Endothelial cell of umbilical vein (primary cell): Measurements from ENCODE around the gene MEF2D. TPM values are rescaled to one million over a fixed set of nuclear protein-coding genes. Genes with fewer than 3 reads are reported as not detected.

Source experiments
- BruUV-seq: library from RNA; stranded (reverse); fragments of 400-500 nt; replicated peaks from 2 replicates; lab custom pipeline; 2021; lab: Mats Ljungman, UMichigan
- CTCF ChIA-PET: fragments of 300-600, 350-600 bp; sonication (Branson Sonifier 250); formaldehyde crosslinking; loops from one replicate; lab custom pipeline; 2021; ENCODE audit warnings: antibody characterized with exemption, inconsistent platforms; lab: Charles Lee
- POLR2A ChIA-PET: fragments of 300-600, 350-600 bp; sonication (Branson Sonifier 250); formaldehyde crosslinking; loops from one replicate; lab custom pipeline; 2021; ENCODE audit warnings: antibody characterized with exemption, inconsistent platforms; lab: Charles Lee
- DNase-seq: peaks from one replicate; pipeline ENCODE4 v3.0.0-alpha.2; 2011; ENCODE audit warnings: low read depth, low spot score
- FAIRE-seq: peaks from 2 replicates; lab custom pipeline; 2011; peaks lifted over from hg19 to GRCh38; lab: Jason Lieb, UNC
- H2AFZ ChIP-seq: 2 replicates; pipeline ENCODE4 v1.6.0; 2012; ENCODE audit warnings: low read depth, low read length, control low read depth, inconsistent platforms
- H3K27ac ChIP-seq: 2 replicates; pipeline ENCODE4 v1.5.1; 2011; ENCODE audit warnings: low read depth, mild to moderate bottlenecking, control low read depth, low read length, moderate library complexity; ENCODE audit not compliant: insufficient read depth
- H3K27me3 ChIP-seq, 2 experiments: 2 replicates each; pipeline versions ENCODE4 v1.6.0 to v1.6.1; 2011; ENCODE audit warnings: low read length in 2 of 2, mixed read lengths in 1 of 2; ENCODE audit not compliant: control insufficient read depth in 2 of 2, insufficient read depth in 2 of 2
- H3K36me3 ChIP-seq, 2 experiments: 2 replicates in 1 of 2; 3 replicates in 1 of 2; pipeline ENCODE4 v1.5.1; 2011; ENCODE audit warnings: low read length in 2 of 2, mild to moderate bottlenecking in 1 of 2, moderate library complexity in 1 of 2; ENCODE audit not compliant: control insufficient read depth in 2 of 2, insufficient read depth in 2 of 2; ENCODE audit errors: extremely low read depth in 1 of 2
- H3K4me1 ChIP-seq: 3 replicates; pipeline ENCODE4 v1.5.1; 2011; ENCODE audit warnings: mild to moderate bottlenecking, low read length; ENCODE audit not compliant: control insufficient read depth, insufficient read depth; ENCODE audit errors: extremely low read depth
- H3K4me2 ChIP-seq: 2 replicates; pipeline ENCODE4 v1.6.1; 2011; ENCODE audit warnings: low read length, control low read depth, mixed read lengths; ENCODE audit not compliant: insufficient read depth
- H3K4me3 ChIP-seq, 3 experiments: fragments of 200-600 bp in 1 of 3; sonication (generic), shearing (Covaris generic) in 1 of 3; replicated peaks in 1 of 3; 2 replicates each; pipeline ENCODE4 v1.5.1; 2011 to 2016; ENCODE audit warnings: control low read depth in 3 of 3, low read length in 3 of 3, mild to moderate bottlenecking in 2 of 3, inconsistent platforms in 1 of 3, low read depth in 1 of 3, moderate library complexity in 1 of 3; ENCODE audit not compliant: insufficient read depth in 1 of 3
- H3K79me2 ChIP-seq: 2 replicates; pipeline ENCODE4 v1.6.0; 2012; ENCODE audit warnings: low read length, inconsistent platforms; ENCODE audit not compliant: control insufficient read depth, insufficient read depth
- H3K9ac ChIP-seq: replicated peaks from 2 replicates; pipeline ENCODE3; 2011; ENCODE audit warnings: low read length, control low read depth; ENCODE audit not compliant: insufficient read depth; ENCODE audit errors: extremely low read depth
- H3K9me1 ChIP-seq: replicated peaks from 3 replicates; pipeline ENCODE4 v1.6.0; 2011; ENCODE audit warnings: mild to moderate bottlenecking, low read length; ENCODE audit not compliant: control insufficient read depth, insufficient read depth; ENCODE audit errors: extremely low read depth
- H3K9me3 ChIP-seq: replicated peaks from 2 replicates; pipeline ENCODE4 v1.5.1; 2012; ENCODE audit warnings: low read length, inconsistent platforms; ENCODE audit not compliant: control insufficient read depth, insufficient read depth
- H4K20me1 ChIP-seq: replicated peaks from 2 replicates; pipeline ENCODE3; 2011; ENCODE audit warnings: mild to moderate bottlenecking, low read length; ENCODE audit not compliant: control insufficient read depth, insufficient read depth; ENCODE audit errors: extremely low read depth
- CTCF ChIP-seq, 2 donors: IDR thresholded peaks; 1 replicate in 1 of 2; 2 replicates in 1 of 2; pipeline ENCODE4 v1.5.1; 2011; ENCODE audit warnings: low read length in 2 of 2, mild to moderate bottlenecking in 2 of 2, moderate library complexity in 2 of 2, control low read depth in 1 of 2, inconsistent platforms in 1 of 2, low read depth in 1 of 2; ENCODE audit not compliant: insufficient read depth in 1 of 2; ENCODE audit errors: extremely low read depth in 1 of 2
- GATA2 ChIP-seq: IDR thresholded peaks from 2 replicates; pipeline ENCODE4 v1.7.0; 2011; ENCODE audit warnings: low read depth, mild to moderate bottlenecking, moderate library complexity, mixed read lengths, low read length; ENCODE audit not compliant: insufficient read length, insufficient read depth
- JUN ChIP-seq: IDR thresholded peaks from 2 replicates; pipeline ENCODE4 v1.6.1; 2011; ENCODE audit warnings: borderline replicate concordance, low read depth; ENCODE audit not compliant: insufficient read length, insufficient read depth
- MAX ChIP-seq: IDR thresholded peaks from 2 replicates; pipeline ENCODE4 v1.6.1; 2011; ENCODE audit not compliant: insufficient read depth, insufficient read length
- MYC ChIP-seq: IDR thresholded peaks from one replicate; pipeline ENCODE4 v1.6.1; 2011; ENCODE audit warnings: mild to moderate bottlenecking, low read depth, low read length
- POLR2A ChIP-seq: IDR thresholded peaks from 2 replicates; pipeline ENCODE4 v1.6.1; 2012; ENCODE audit warnings: low read depth, mild to moderate bottlenecking, control low read depth, low read length
- POLR2AphosphoS5 ChIP-seq: IDR thresholded peaks from 2 replicates; pipeline ENCODE4 v1.6.1; 2012; ENCODE audit warnings: low read depth, mild to moderate bottlenecking, control low read depth, low read length, moderate library complexity; ENCODE audit not compliant: insufficient read depth
- dilution Hi-C: fragments of 300-500 bp; cut with MboI; formaldehyde crosslinking; loops from one replicate; pipeline ENCODE4 v1.15.0; 2019; ENCODE audit warnings: low sequenced_read_pairs; ENCODE audit not compliant: extremely low pct_ligation_motif_present
- intact Hi-C: fragments of 100-400 bp; cut with micrococcal nuclease; formaldehyde crosslinking; loops from one replicate; pipeline ENCODE4 v1.10.0; 2022
- polyA plus RNA-seq, 4 experiments: library from polyadenylated mRNA; depleted of rRNA in 3 of 4; stranded (reverse) in 3 of 4; unstranded in 1 of 4; fragments of >200 nt; gene quantifications; 2 replicates each; pipeline versions ENCODE4 v1.2.1 to v1.2.3, GENCODE V29; 2011 to 2012; ENCODE audit warnings: missing spikeins in 1 of 4
- total RNA-seq: library from RNA; stranded (reverse); gene quantifications from 2 replicates; pipeline ENCODE4 v1.2.3, GENCODE V29; 2021

MEF2D gene
- total and polyA plus RNA-seq, 2 donors (not counting 3 experiments of a cell fraction or from before 2014, with no cell fraction given), result 45.4 to 52.2 TPM

GRCh38 chr1:156456625-156457465 is 43.7 kb downstream of the MEF2D start:
- TF ChIP-seq POLR2AphosphoS5, result peak; percentile 86
- TF ChIP-seq JUN, result no peak
- peak; percentile 34 for TF ChIP-seq MYC
- TF ChIP-seq POLR2A, result peak; percentile 80
- TF ChIP-seq GATA2, result no peak
- TF ChIP-seq CTCF (IDR thresholded peaks at IDR 0.05; ENCODE audit: extremely low read depth in 1 of 2, insufficient read depth in 1 of 2, low read depth in 1 of 2, low read length in 2 of 2), result no peak
- peak; percentile 97 for TF ChIP-seq MAX
- H3K4me3 ChIP-seq, result peak overlapping the region; percentile 11 to 73 (median 31)
- H2AFZ ChIP-seq, result peak overlapping the region; percentile 85
- peak; percentile 99 for FAIRE-seq
- H3K79me2 ChIP-seq, result no peaks in the 10 kb centered on the region
- H3K27me3 ChIP-seq, result peaks cover 6 to 10% of the 10 kb centered on the region in 2 experiments
- TSS peak; percentile 93 for BruUV-seq
- no peaks in the 10 kb centered on the region for H4K20me1 ChIP-seq
- intact Hi-C loops, result loop anchor here (1.0 to 2.0 kb wide), 5 partner anchors 43 to 151 kb away; partner anchors contain the start of genes GPATCH4, IQGAP3 and MEF2D
- peaks cover 11% of the 10 kb centered on the region for H3K4me1 ChIP-seq
- dilution Hi-C loops, result no loop called here
- H3K36me3 ChIP-seq, result no peaks in the 10 kb centered on the region
- H3K9me3 ChIP-seq, result no peaks in the 10 kb centered on the region
- DNase-seq, result peak; percentile 95
- ChIA-PET POLR2A (interaction anchor here (0.6 to 0.8 kb wide), 2 partner anchors 48 to 133 kb away, joined by 4 read pairs; no protein-coding TSS in a partner anchor), CTCF (interaction anchor here (0.7 to 3.2 kb wide), 15 partner anchors 8 to 153 kb away, joined by 3 to 32 read pairs (median 4); partner anchors contain the start of gene MEF2D)
- H3K4me2 ChIP-seq, result peak overlapping the region; percentile 93
- peak overlapping the region; percentile 80 for H3K27ac ChIP-seq
- H3K9me1 ChIP-seq, result no peaks in the 10 kb centered on the region
- H3K9ac ChIP-seq, result peak overlapping the region; percentile 62
